Medulla oblongata (tissue), 1 donor: ENCODE data around the gene HINT3.
"Not testable (repeated sequence)": the region's sequence is repeated elsewhere in the genome, so short reads cannot be mapped to it uniquely, and the experiment has no call there.

Source experiments
- DNase-seq: peaks from one replicate; pipeline ENCODE4 v3.0.0-alpha.2; 2015; ENCODE audit errors: extremely low spot score

HINT3 gene

GRCh38 chr6:125962900-125963497 lies 6.4 kb downstream of the HINT3 start:
- DNase-seq = no peak

DNA sequence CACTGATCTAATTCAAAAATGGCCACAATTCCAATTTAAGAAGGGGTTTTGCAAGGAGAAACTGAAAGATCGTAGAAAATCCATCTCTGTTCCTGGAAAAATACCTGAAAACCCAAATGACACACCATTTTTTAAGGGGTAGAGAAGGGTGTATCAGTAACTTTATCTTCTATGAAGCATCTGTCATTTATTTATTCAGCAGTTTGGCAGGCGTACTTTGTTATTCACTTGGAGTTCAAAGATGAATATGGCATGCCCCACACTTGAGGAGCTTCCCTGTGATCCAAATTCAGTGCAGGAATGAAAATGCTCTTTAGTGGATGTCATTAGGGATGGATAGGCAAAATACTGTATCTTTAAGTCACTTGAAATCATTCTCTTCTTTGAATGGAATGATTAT lies 7.2 kb downstream of the HINT3 start:
- DNase-seq = no peak

GRCh38 chr6:125966569-125966968 lies 10.0 kb downstream of the HINT3 start:
- no peak for DNase-seq

DNA sequence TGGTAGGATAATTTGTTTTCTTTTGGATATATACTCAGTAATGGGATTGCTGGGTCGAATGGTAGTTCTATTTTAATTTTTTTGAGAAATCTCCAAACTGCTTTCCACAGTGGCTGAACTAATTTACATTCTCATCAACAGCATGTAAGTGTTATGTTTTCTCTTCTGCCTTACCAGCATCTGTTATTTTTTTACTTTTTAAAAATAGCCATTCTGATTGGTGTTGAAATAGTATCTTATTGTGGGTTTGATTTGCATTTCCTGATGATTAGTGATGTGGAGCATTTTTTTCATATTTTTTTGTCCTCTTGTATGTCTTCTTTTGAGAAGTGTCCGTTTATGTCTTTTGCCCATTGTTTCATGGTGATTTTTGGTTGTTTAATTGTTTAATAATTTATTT lies 11.9 kb downstream of the HINT3 start:
- DNase-seq = no peak

- DNase-seq = no peak
Observed at GRCh38 chr6:125970760-125971159, 14.2 kb downstream of the HINT3 start.

- not testable (repeated sequence) for DNase-seq
Observed at GRCh38 chr6:125972478-125972877, 15.9 kb downstream of the HINT3 start.

GRCh38 chr6:125974214-125974866 lies 17.8 kb downstream of the HINT3 start:
- DNase-seq = peak; percentile 82

GRCh38 chr6:125979101-125979500 lies 22.5 kb downstream of the HINT3 start:
- DNase-seq = no peak

DNA sequence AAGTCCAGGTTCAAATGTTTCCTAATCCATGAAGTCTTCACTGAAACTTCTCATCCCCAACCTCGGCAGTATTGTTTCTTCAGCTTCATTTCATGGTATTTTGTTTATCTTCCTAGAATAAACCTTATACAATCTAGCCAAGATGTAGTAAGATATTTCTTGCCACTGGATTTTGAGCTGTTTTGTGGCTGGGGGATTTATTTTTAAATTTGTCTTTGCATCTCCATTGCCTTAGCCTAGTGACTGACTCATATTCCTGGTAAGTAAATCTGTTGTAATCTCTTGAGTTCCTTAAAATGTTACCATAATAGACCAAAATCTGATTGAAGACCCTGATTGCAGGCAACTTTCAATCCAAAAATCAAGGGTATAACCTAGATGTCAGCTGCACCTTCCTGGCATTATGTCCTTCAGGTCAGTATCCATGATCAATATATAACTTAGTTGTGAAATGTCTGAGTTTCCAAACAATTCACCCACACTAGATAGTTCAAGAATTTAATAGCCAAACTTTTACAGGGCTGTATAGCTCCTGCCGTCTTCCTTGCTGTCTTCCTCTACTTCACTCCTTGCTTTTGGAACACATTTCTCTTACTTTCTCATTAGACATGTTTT lies 25.1 kb downstream of the HINT3 start:
- DNase-seq = no peak

DNA sequence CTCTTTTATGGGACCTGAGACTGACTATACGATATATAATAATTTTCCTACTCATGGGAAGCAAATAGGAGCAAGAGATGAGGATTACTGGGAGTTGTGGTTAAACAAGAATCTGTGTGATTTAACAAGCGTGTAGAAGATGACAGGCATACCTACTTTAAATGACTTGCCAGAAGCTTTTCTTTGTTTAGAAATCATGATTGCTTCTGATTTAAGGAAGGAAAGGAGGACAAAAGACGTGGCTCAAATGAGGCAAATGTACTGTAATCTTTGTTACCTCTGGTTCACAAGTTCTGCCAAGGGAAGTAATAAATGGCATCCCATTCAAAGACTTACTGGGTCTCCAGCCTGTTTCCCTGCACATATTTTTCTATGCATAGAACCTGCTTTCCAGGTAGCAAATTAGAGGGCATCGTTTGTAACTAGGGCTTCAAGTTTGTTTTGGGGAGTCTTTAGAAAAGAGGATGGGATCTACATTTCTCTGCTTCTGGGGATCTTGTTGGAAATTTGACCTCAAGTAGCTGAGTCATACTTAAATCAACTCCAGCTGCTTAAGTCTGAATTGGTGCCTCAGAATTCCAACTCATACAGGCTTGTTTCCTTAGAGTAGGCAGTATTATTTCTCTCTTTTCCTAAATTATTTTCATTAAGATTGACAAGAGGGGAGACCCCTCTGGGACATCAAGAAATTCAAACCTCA lies 26.8 kb downstream of the HINT3 start:
- no peak for DNase-seq

- no peak for DNase-seq
Observed at GRCh38 chr6:125984311-125984710, 27.7 kb downstream of the HINT3 start.

- no peak for DNase-seq
Observed at GRCh38 chr6:125985522-125985921, 29.0 kb downstream of the HINT3 start.

GRCh38 chr6:125985979-125986300 lies 29.4 kb downstream of the HINT3 start:
- no peak for DNase-seq

DNA sequence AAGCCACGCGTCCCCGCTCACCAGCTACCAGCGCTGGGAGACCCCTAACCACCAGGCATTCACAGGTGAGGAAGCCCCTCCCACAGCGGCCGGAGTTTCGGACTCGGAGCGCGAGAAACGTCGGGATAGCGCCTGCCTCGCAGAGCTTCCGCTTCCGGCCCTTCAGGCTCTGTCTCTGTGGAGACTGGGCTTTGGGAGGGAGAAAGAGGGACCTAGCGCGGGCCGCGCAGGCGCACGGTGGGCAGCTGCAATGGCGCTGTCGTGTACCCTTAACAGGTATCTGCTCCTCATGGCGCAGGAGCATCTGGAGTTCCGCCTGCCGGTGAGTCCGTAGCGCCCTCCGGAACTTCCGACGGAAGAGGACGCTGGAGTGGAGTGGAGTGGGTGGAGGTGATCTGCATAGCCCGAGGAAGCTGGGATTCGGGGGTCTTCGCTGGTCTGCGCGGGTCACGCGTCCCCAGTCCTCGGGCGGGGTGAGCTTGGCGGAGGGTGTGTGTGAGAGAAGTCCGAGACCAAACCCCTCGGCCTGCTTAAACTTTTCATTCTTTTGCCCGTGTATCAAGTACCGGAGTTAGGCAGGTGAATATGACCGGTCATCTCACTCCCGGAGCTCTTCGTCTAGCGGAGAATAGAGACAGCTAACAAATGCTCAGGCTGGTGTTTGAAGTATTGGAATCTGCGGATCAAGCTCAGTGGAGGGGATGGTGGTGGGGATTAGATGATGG lies 29.9 kb downstream of the HINT3 start, which contains the start of gene TRMT11:
TRMT11 (plus strand) TSS at position 240 of the 725 bp plus-strand sequence; CDS start at position 251, 11 bp downstream.
- DNase-seq = peak; percentile 93

DNA sequence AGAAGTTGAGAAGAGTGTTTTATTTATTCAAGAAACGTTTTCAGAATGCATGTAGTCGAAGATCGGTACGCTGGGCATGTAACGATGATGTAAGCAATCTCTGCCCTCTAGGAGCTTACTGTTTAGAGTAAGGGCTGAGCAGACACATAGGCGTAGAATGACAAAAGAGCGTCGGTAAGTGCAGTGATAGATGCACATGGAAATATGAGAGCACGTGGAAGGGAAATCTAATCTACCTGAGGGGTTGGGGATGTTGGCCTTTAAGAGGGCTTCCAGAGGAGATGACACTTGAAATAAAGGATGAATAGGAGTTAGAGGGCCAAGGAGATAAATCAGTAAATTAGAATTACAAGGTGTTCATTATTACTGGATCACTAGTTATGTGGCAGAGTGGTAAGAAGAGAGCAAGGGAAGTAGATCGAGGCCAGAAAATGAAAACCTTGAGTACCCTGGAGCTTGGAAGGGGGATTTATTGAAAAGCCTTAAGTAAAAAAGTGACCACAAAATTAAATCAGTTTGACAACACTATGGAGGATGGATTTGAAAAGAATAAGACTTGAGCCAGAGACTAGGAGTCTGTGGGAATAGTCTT lies 30.6 kb downstream of the HINT3 start:
- no peak for DNase-seq

GRCh38 chr6:125988280-125988679 lies 31.7 kb downstream of the HINT3 start:
- DNase-seq = no peak

GRCh38 chr6:125989631-125990030 lies 33.1 kb downstream of the HINT3 start:
- DNase-seq = no peak

DNA sequence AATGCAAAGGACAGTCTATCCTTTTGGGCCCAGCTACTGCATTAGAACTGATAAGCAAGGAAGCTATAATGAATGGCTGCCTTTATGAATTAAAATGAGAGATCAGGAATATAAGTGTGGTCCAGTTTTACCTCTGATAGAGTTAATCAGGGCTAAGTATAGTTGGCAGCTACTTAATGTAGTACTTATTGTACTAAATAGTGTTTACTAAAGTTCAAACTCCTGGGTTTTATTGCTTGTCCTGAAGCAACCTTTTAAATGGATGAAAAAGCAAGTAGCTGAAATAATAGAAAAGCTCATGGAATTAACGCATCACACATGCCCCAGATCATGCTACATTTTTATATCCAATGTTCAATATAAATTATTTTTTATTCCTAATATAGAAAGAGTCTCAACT lies 35.1 kb downstream of the HINT3 start:
- DNase-seq = no peak

DNA sequence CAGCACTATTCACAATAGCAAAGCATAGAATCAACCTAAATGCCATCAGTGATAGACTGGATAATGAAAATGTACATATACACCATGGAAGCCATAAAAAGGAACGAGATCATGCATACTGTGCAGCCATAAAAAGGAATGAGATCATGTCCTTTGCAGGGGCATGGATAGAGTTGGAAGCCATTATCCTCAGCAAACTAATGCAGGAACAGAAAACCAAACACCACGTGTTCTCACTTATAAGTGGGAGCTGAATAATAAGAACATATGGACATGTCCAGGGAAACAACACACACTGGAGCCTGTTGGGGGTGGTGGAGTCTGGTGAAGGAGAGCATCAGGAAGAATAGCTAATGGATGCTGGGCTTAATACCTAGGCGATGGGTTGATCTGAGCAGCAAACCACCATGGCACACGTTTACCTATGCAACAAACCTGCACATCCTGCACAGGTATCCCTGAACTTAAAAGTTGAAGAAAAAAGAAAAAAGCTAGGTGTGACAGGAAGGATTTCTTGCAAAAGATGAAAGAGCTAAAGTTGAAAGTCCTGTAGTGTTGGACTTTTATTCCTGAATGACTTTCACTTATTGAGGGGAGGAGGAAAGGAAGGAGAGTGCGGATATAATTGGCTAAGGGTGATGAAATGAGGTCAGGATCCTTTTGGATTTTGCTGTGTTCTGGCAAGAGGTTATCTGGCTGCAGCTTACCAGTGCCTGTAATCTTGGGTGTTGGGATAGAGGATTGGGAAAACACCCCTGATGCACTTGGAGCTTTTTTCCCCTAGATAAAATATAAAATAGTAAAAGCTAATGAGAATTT lies 38.3 kb downstream of the HINT3 start:
- no peak for DNase-seq

DNA sequence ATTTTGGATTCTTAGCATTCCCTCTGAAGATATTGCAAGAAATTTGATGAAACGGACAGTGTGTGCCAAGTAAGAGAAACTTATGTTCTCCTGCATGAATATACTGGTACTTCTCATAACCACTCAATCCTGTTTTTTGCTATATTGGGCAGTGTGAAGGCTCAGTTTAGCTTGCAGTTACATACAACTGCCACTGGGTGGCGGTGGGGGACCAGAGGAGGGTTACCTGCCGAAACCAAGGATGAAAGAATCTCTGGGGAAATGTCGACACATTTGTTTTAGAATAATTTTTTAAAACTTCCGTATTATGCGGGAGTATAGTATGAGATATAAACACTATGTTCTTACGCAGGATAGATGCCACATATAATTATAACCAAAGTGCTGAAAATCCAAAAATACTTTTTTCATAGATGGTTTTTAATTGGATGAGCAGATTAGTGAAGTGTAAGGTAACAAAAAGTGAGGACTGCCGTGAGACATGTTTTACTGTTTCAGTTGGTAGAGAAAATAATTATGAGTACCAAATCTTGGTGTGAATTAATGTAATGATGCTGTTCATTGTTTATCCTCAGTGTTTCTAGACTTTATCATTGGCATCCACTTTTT lies 39.5 kb downstream of the HINT3 start:
- DNase-seq = peak; percentile 94
